ENCODE results near the gene LSM14A.
"Not testable (repeated sequence)": the region's sequence is repeated elsewhere in the genome, so short reads cannot be mapped to it uniquely, and the experiment has no call there.

LSM14A gene

DNA sequence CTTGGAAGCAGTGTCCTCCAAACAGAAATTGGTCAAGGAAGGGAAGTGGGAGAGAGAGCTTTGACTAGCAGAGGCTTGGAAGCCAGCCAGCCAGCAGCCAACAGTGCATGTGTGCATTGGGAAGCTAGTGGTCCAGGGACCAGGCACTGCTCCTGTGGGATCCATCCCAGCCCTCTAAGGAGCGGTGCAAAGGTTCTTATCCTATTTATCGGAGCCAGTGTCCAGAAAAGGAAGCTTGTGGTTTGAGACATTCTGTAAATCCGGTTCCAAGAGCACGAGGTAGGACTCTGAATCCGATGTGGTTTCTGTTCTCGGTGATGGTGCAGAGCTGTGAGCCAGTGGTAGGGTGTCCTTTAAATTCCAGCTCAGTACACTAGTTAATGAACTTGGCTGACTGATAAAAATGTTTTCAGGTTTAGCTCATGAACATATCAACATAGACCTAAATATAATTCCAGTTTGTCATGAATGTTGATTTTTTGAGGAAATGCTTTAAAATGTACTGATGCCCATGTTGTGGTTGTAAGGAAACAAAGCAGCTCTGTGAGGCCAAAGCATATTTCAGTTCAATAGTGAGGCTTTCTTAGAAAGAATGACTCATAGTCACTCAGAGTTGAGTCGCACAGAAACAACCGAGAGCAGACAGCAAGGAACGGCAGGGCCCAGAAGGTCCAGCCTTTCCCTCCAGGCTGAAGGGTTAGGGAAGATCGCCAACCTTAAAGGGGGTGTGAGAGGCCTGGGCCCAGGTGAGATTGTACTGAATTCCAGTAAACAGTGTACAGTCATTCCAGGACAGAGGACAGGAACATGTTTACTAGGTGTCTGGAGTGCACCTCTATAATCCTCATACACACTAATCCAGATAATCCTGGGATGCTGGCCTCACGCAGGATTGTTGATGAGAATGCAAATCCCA, 60.5 kb downstream of the LSM14A start:
- peak; percentile 40 for DNase-seq

DNA sequence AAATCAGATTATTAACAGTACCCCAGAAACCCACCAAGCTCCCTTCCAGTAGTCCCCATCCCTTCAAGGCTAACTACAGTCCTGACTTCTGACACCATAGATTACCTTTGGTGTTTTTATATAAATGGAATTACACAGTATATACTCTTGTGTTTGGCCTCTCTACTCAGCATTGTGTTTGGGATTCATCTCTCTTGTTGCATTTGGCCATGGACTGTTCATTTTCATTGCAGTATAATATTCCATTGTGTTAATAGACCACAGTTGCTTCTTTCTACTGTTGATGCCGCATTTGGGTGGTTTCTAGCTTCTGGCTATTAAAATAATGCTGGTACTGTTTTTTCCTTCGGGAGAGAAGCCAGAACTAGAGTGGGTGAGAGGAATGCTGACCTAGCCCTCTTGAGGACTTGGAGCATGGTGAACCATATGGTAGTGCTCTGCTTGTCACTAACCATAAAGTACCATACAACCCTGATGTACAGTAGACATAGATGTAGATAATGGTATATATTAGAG, 63.2 kb downstream of the LSM14A start:
- no peak for DNase-seq

GRCh38 chr19:34236035-34236987, 64.0 kb downstream of the LSM14A start:
- DNase-seq, result no peak

GRCh38 chr19:34237283-34237682, 65.0 kb downstream of the LSM14A start:
- DNase-seq, result no peak

DNA sequence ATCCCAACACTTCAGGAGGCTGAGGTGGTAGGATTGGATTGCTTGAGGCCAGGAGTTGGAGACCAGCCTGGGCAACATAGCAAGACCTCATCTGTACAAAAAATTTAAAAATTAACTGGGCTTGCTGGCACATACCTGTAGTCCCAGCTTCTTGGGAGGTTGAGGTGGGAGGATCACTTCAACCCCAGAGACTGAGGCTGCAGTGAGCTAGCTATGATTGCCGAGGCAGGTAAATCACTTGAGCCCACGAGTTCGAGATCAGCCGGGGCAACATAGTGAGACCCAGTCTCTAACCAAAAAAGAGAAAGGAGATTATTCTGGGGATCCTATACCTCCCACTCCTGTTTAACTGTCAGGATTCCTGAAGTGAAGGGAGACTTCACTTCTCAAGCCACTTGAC, 65.6 kb downstream of the LSM14A start:
- DNase-seq, result no peak

GRCh38 chr19:34241513-34242337, 69.4 kb downstream of the LSM14A start:
- peak; percentile 41 for DNase-seq

DNA sequence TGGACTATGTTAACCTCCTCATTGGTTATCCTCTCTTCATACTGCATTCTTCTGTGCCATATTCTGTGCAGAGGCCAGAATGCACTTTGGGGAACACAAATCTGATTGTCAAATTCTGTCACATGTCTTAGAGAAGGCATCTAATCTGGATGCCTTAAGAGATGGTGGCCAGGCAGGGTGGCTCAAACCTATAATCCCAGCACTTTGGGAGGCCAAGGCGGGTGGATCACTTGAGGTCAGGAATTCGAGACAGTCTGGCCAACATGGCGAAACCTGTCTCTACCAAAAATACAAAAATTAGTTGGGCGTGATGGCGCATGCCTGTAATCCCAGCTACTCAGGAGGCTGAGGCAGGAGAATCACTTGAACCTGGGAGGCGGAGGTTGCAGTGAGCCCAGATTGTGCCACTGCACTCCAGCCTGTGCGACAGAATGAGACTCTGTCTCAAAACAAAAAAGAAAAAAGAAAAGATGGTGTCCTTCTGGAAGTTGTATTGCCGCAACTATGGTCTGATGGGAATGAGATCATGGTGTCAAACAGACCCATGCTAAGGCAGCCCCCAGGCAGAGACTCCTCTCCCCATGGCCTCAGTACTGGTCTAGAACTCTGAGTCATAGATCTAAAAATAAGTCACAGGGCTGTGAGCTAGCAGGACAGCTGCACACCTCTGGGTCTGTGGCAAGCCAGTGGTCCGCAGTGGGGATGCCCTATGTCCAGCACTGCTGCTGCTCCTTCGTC, 71.0 kb downstream of the LSM14A start:
- not testable (repeated sequence) for DNase-seq

DNA sequence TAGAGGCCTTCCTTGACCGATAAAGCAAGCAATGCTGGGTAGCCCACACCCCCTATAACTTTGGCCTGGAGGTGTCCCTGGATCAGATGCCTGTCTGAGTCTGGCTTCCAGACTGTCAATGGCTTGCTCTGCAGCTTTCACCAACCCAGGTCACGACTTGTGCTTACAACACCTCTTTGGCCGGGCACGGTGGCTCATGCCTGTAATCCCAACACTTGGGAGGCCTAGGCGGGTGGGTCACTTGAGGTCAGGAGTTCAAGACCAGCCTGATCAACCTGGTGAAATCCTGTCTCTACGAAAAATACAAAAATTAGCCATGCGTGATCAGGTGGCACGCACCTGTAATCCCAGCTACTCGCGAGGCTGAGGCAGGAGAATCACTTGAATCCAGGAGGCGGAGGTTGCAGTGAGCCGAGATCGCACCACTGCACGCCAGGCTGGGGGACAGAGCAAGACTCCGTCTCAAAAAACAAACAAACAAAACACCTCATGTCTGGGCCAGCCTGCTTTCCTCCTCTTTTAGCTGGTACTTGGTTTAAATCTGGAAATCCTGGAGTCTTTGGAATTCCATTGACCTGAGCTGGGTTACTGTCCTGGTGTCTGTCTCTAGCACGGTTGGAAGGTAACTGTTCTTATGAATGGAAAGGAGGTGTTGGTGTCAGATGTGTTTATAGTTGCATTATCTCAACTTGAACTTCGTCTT, 71.7 kb downstream of the LSM14A start:
- no peak for DNase-seq

- DNase-seq, result no peak
Observed at GRCh38 chr19:34244611-34245299, 72.5 kb downstream of the LSM14A start.

GRCh38 chr19:34246340-34246739, 74.0 kb downstream of the LSM14A start:
- no peak for DNase-seq

- DNase-seq, result no peak
Observed at GRCh38 chr19:34248941-34249340, 76.6 kb downstream of the LSM14A start.

GRCh38 chr19:34253167-34253566, 80.9 kb downstream of the LSM14A start:
- DNase-seq, result not testable (repeated sequence)

- not testable (repeated sequence) for DNase-seq
Observed at GRCh38 chr19:34253681-34254045, 81.4 kb downstream of the LSM14A start.

DNA sequence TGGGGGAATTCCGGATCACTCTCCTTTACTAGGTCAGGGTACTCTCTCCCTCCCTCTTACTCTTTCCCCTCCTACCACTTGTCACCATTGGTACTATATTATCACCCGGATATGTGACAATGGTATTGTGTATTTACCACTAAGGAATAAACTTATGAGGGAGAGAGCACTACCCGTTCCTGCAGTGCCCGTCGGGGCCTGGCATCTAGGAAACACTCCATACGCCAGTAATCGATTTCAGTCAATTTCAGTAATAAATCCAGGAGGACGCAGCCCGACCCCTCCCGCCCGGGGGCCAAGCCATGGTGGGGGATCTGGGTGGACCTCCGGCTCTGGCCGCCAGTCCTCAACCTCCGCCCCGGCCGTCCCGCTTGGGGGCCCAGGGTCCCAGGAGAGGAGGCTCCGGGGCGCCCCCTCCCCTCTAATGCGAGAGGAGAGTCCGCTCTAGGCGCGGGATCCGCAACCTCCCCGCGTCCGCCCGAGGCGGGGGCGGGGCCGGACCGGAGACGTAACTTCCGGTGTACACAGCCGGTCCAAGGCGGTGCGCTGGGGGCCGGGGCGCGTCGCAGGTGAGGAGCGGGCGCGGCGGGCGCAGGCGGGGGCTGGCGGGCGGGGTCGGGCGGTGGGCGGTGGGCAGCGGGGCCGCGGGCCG, 81.9 kb downstream of the LSM14A start, which contains the start of gene GARRE1:
GARRE1 (plus strand) TSS at position 509 of the 652 bp plus-strand sequence. CDS start 45,920 bp downstream, outside the sequence.
- peak; percentile 92 for DNase-seq

GRCh38 chr19:34254698-34255432, 82.6 kb downstream of the LSM14A start:
- DNase-seq, result peak; percentile 52

DNA sequence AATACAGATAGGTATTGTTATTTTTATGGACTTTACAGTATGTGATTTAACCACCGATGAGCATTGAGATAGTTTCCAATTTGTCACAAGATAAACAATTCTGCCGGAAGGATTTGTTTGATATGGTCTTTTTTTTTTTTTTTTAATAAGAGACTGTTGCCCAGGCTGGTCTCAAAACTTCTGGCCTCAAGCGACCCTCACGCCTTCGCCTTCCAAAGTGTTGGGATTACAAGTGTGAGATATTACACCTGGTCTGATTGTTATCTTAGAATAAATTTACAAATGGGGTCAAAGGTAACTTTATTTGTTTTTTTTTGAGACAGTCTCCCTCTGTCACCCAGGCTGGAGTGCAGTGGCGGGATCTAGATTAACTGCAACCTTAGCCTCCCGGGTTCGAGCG, 83.2 kb downstream of the LSM14A start:
- DNase-seq, result no peak

- DNase-seq, result no peak
Observed at GRCh38 chr19:34256835-34257558, 84.7 kb downstream of the LSM14A start.

GRCh38 chr19:34257559-34257924, 85.2 kb downstream of the LSM14A start:
- no peak for DNase-seq
